HL-60 (cell line): ENCODE data around the gene PUS3.

Experiments
- DNase-seq, 2 experiments: peaks; one replicate each; pipeline ENCODE4 v3.0.0-alpha.2; 2010 to 2020; ENCODE audit warnings: low read depth in 1 of 2, low spot score in 1 of 2
- H3K27ac ChIP-seq: fragments of 250-450 bp; sonication (Bioruptor Pico); replicated peaks from 2 replicates; pipeline ENCODE4 v1.5.1; 2020; ENCODE audit warnings: mild to moderate bottlenecking, moderate library complexity
- H3K27me3 ChIP-seq: fragments of 250-450 bp; sonication (Bioruptor Pico); 2 replicates; pipeline ENCODE4 v1.5.1; 2021; ENCODE audit warnings: mild to moderate bottlenecking, moderate library complexity; ENCODE audit not compliant: insufficient read depth, poor library complexity, severe bottlenecking
- H3K4me3 ChIP-seq: replicated peaks from 2 replicates; pipeline ENCODE4 v1.5.1; 2011; ENCODE audit warnings: mild to moderate bottlenecking, control low read depth, low read length; ENCODE audit not compliant: insufficient read depth
- GABPA ChIP-seq: IDR thresholded peaks from 2 replicates; pipeline ENCODE4 v1.6.1; 2012; ENCODE audit warnings: low read depth
- POLR2AphosphoS5 ChIP-seq: IDR thresholded peaks from 2 replicates; pipeline ENCODE4 v1.6.1; 2012; ENCODE audit warnings: low read depth
- SPI1 ChIP-seq: IDR thresholded peaks from 2 replicates; pipeline ENCODE4 v1.6.1; 2012; ENCODE audit warnings: low read depth, mild to moderate bottlenecking, borderline replicate concordance
- long read RNA-seq: library from polyadenylated mRNA; unstranded; transcript quantifications from one replicate; pipeline ENCODE4 v2.0.0, GENCODE V29; 2020
- TF ChIP-seq, protein P1 (sequence below): IDR thresholded peaks from 2 replicates; pipeline ENCODE4 v1.6.1; 2012; ENCODE audit warnings: low read depth; ENCODE audit not compliant: insufficient replicate concordance
- TF ChIP-seq, protein P2 (sequence below): IDR thresholded peaks from one replicate; pipeline ENCODE4 v1.5.1; 2011; ENCODE audit warnings: low read length, control low read depth, inconsistent platforms; ENCODE audit not compliant: insufficient read depth

The PUS3 gene
- long read RNA-seq, transcript PUS3-205 (3 exons, 1,419 nt): minor isoform, 30 of 115 reads
- long read RNA-seq, transcript PUS3-201 (4 exons, 1,843 nt): major isoform, 72 of 115 reads
- long read RNA-seq, partial matches to known transcripts: 1 of 115 reads
- long read RNA-seq, other reads (novel, unspliced or antisense): 6 of 115 reads

DNA sequence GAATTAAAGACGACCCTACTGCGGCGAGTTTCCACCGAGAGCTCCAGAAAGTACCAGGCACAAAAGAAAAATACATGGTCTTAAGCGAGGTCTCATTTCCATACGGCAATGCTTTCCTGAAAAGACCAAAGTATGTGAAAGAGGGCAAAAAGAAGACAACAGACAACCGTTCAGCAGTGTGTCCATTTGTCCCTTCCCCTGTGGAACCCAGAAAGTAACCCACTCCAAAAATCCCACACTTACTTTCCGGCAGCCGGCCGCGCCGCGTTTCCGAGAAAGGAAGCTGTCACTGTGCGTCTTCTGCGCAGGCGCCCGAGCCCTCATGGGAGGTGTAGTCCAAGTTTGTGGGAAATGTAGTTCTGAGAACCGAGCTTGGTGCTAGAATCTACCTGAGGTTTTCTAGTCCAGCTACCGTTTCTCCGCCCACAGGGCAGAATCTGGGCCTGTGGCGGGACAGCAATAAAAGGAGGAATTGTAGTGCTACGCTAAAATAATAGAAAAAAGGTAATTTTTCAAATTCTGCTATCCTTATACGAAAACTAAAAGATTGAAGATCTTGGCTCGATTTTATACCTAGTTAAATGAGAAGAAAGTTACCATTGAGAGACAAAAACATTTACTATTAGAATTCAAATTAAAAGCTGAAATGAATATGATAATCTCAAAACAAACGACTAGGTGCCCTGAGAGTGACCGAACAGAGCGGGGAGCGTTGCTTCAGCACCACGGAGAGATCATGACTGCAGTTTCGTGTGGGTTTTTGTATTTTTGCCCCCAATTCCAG is at the start of gene PUS3:
PUS3 (minus strand) TSS at position 280 of the 784 bp plus-strand sequence. CDS start 6,922 bp downstream, outside the sequence.
- peak within 1 kb of the TSS; percentile 63 for H3K27ac ChIP-seq

GRCh38 chr11:125952559-125952958 is 49.6 kb upstream of the PUS3 start:
- no peak for DNase-seq
- H3K27me3 ChIP-seq: no peaks in the 10 kb centered on the region
- no peak overlapping the region for H3K4me3 ChIP-seq
- no peak overlapping the region for H3K27ac ChIP-seq
- TF ChIP-seq, protein P1, sequence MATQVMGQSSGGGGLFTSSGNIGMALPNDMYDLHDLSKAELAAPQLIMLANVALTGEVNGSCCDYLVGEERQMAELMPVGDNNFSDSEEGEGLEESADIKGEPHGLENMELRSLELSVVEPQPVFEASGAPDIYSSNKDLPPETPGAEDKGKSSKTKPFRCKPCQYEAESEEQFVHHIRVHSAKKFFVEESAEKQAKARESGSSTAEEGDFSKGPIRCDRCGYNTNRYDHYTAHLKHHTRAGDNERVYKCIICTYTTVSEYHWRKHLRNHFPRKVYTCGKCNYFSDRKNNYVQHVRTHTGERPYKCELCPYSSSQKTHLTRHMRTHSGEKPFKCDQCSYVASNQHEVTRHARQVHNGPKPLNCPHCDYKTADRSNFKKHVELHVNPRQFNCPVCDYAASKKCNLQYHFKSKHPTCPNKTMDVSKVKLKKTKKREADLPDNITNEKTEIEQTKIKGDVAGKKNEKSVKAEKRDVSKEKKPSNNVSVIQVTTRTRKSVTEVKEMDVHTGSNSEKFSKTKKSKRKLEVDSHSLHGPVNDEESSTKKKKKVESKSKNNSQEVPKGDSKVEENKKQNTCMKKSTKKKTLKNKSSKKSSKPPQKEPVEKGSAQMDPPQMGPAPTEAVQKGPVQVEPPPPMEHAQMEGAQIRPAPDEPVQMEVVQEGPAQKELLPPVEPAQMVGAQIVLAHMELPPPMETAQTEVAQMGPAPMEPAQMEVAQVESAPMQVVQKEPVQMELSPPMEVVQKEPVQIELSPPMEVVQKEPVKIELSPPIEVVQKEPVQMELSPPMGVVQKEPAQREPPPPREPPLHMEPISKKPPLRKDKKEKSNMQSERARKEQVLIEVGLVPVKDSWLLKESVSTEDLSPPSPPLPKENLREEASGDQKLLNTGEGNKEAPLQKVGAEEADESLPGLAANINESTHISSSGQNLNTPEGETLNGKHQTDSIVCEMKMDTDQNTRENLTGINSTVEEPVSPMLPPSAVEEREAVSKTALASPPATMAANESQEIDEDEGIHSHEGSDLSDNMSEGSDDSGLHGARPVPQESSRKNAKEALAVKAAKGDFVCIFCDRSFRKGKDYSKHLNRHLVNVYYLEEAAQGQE: no peak
- no peak for TF ChIP-seq POLR2AphosphoS5
- TF ChIP-seq GABPA: no peak
- TF ChIP-seq SPI1: no peak
- TF ChIP-seq, protein P2, sequence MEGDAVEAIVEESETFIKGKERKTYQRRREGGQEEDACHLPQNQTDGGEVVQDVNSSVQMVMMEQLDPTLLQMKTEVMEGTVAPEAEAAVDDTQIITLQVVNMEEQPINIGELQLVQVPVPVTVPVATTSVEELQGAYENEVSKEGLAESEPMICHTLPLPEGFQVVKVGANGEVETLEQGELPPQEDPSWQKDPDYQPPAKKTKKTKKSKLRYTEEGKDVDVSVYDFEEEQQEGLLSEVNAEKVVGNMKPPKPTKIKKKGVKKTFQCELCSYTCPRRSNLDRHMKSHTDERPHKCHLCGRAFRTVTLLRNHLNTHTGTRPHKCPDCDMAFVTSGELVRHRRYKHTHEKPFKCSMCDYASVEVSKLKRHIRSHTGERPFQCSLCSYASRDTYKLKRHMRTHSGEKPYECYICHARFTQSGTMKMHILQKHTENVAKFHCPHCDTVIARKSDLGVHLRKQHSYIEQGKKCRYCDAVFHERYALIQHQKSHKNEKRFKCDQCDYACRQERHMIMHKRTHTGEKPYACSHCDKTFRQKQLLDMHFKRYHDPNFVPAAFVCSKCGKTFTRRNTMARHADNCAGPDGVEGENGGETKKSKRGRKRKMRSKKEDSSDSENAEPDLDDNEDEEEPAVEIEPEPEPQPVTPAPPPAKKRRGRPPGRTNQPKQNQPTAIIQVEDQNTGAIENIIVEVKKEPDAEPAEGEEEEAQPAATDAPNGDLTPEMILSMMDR: no peak

More for the DNA sequence above, at the start of gene PUS3:
- TF ChIP-seq GABPA (peak; percentile 66), POLR2AphosphoS5 (peak; percentile 48), SPI1 (no peak; the same call in 1 of the 2 replicates)
- TF ChIP-seq, protein P1: peak; percentile 95
- TF ChIP-seq, protein P2: no peak
- H3K27me3 ChIP-seq: peaks cover 5% of the 10 kb centered on the region
- peak within 1 kb of the TSS; percentile 82 for H3K4me3 ChIP-seq
- peak; percentile 44 to 90 for DNase-seq

GRCh38 chr11:125951731-125952130 is 48.7 kb upstream of the PUS3 start:
- TF ChIP-seq SPI1 (no peak), GABPA (no peak), POLR2AphosphoS5 (no peak)
- TF ChIP-seq, protein P2: no peak
- TF ChIP-seq, protein P1: no peak
- H3K4me3 ChIP-seq: no peak overlapping the region
- no peak for DNase-seq
- H3K27ac ChIP-seq: no peak overlapping the region
- H3K27me3 ChIP-seq: no peaks in the 10 kb centered on the region
